Measurements from ENCODE around the gene APH1B.

DNA sequence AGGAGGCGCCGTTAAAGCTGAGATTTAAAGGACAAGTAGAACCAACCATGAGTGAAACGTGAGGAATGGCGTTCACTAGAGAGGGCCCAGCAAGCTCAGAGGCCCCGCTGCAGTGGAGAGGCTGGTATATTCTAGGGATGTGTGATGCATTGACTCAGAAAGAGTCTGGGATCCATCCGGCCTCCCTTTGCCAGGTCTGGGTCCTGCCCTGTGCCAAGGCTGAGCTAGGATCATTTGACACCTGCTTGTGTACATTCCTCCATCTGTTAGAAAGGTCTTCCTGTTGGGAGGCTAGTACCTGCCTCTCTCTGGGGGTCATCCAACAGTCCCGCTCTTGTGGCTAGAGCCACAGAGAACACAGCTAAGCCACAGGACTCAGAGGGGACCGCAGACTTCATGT lies 75.9 kb downstream of the APH1B start:
- TF ChIP-seq TAF1 (IDR thresholded peaks at IDR 0.05; ENCODE audit: low read depth) = no peak
- TF ChIP-seq, protein P1, sequence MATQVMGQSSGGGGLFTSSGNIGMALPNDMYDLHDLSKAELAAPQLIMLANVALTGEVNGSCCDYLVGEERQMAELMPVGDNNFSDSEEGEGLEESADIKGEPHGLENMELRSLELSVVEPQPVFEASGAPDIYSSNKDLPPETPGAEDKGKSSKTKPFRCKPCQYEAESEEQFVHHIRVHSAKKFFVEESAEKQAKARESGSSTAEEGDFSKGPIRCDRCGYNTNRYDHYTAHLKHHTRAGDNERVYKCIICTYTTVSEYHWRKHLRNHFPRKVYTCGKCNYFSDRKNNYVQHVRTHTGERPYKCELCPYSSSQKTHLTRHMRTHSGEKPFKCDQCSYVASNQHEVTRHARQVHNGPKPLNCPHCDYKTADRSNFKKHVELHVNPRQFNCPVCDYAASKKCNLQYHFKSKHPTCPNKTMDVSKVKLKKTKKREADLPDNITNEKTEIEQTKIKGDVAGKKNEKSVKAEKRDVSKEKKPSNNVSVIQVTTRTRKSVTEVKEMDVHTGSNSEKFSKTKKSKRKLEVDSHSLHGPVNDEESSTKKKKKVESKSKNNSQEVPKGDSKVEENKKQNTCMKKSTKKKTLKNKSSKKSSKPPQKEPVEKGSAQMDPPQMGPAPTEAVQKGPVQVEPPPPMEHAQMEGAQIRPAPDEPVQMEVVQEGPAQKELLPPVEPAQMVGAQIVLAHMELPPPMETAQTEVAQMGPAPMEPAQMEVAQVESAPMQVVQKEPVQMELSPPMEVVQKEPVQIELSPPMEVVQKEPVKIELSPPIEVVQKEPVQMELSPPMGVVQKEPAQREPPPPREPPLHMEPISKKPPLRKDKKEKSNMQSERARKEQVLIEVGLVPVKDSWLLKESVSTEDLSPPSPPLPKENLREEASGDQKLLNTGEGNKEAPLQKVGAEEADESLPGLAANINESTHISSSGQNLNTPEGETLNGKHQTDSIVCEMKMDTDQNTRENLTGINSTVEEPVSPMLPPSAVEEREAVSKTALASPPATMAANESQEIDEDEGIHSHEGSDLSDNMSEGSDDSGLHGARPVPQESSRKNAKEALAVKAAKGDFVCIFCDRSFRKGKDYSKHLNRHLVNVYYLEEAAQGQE (IDR thresholded peaks at IDR 0.05; ENCODE audit: low read depth) = no peak
- TF ChIP-seq EP300 (IDR thresholded peaks at IDR 0.05; ENCODE audit: borderline replicate concordance) = no peak
- TF ChIP-seq, protein P2, sequence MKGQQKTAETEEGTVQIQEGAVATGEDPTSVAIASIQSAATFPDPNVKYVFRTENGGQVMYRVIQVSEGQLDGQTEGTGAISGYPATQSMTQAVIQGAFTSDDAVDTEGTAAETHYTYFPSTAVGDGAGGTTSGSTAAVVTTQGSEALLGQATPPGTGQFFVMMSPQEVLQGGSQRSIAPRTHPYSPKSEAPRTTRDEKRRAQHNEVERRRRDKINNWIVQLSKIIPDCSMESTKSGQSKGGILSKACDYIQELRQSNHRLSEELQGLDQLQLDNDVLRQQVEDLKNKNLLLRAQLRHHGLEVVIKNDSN (IDR thresholded peaks at IDR 0.05) = no peak
- no peak for TF ChIP-seq FOXM1 (IDR thresholded peaks at IDR 0.05; ENCODE audit: borderline replicate concordance, low read depth)
- no peak for TF ChIP-seq YY1 (IDR thresholded peaks at IDR 0.05; ENCODE audit: low read depth)
- TF ChIP-seq, protein P3, sequence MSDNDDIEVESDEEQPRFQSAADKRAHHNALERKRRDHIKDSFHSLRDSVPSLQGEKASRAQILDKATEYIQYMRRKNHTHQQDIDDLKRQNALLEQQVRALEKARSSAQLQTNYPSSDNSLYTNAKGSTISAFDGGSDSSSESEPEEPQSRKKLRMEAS (IDR thresholded peaks at IDR 0.05) = no peak
- no peak for TF ChIP-seq EGR1 (IDR thresholded peaks at IDR 0.05)
- no peak for TF ChIP-seq NFIC (IDR thresholded peaks at IDR 0.05)
- no peak for TF ChIP-seq RAD21 (IDR thresholded peaks at IDR 0.05; ENCODE audit: low read depth)
- no peak for TF ChIP-seq ZBTB7A (IDR thresholded peaks at IDR 0.05; ENCODE audit: low read depth)
- no peak for TF ChIP-seq CEBPB (IDR thresholded peaks at IDR 0.05)
- no peak for TF ChIP-seq TEAD4 (IDR thresholded peaks at IDR 0.05)

All from Ishikawa (cell line).